GM19324 (cell line): Measurements from ENCODE around the gene RAB31.
"Not testable (repeated sequence)": the region's sequence is repeated elsewhere in the genome, so short reads cannot be mapped to it uniquely, and the experiment has no call there.

Experiments
- ATAC-seq: cut with Tn5 transposase; IDR thresholded peaks from one replicate; pipeline ENCODE4 v1.9.1; 2021; ENCODE audit warnings: mild to moderate bottlenecking, moderate library complexity; ENCODE audit not compliant: unreplicated experiment, low FRiP score

The RAB31 gene

GRCh38 chr18:9854801-9855676, 146.9 kb downstream of the RAB31 start:
- no peak for ATAC-seq

GRCh38 chr18:9855681-9856080, 147.6 kb downstream of the RAB31 start:
- no peak for ATAC-seq

DNA sequence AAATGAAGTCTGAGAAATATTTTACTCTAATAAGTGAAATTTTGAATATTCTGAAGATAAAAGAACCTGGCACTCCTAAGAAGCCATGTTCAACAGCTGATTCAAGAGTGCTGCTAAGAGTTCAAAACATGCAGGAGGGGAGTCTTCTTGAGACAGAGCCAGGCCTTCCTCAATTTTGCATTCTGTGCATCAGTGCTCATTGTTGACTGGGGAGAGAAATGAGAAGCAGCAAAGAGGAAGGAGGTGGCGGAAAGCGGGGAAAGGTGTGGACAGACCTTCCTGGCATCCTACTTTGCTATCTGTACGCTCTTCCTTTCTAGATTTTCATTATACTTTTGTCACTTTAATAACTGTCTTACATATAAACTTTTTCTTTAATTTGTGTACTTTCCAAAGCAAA, 148.0 kb downstream of the RAB31 start:
- no peak for ATAC-seq

DNA sequence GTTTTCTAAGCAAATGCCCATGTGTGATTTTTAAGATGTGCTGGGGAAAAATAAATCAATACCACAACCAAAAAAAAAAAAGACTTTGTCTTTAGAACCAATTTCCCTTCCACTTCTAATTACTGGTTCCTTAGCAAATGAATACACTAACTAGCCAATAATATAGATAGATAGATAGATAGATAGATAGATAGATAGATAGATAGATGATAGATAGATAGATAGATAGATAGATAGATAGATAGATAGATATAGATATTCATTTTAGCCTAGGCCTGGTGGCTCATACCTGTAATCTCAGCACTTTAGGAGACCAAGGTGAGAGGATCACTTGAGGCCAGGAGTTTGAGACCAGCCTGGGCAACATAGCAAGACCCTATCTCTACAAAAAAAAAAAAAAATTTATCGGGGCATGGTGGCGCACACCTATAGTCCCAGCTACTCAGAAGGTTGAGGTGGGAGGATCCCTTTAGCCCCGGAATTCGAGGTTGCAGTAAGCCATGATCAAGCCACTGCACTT, 149.4 kb downstream of the RAB31 start:
- not testable (repeated sequence) for ATAC-seq

DNA sequence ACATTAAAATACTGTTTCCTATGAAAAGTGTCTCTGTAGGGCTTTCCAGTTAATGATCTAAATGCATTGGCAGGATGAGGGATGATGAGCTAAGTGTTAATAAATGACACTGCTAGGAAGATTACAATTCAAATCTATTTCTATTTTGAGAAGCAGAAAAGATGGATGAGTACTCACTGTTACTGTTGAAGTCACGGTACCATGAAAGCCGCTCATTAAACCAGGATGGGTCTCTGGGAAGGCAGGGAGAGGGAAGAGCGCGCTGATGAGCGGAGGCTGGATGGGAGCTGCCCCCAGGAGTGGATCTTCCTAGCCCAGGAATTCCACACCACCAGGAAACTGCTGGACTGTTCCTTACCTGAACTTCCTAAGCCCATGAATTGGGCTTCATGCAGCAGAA, 150.5 kb downstream of the RAB31 start:
- no peak for ATAC-seq

DNA sequence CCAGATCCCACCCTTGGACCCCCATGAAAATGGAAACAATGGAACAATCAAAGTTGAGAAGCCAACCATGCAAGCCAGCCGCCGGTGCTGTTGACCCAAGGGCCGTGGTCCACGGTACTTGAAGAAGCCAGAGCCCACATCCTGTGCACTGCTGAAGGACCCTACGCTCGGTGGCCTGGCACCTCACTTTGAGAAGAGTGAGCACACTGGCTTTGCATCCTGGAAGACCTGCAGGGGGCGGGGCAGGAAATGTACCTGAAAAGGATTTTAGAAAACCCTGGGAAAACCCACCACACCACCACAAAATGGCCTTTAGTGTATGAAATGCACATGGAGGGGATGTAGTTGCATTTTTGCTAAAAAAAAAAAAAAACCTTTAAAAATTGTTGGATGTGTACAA, 151.1 kb downstream of the RAB31 start:
- ATAC-seq: no peak

GRCh38 chr18:9860682-9861081, 152.6 kb downstream of the RAB31 start:
- no peak for ATAC-seq

GRCh38 chr18:9861157-9861556, 153.1 kb downstream of the RAB31 start:
- ATAC-seq: peak; percentile 65

- no peak for ATAC-seq
Observed at GRCh38 chr18:9861933-9862332, 153.8 kb downstream of the RAB31 start.

DNA sequence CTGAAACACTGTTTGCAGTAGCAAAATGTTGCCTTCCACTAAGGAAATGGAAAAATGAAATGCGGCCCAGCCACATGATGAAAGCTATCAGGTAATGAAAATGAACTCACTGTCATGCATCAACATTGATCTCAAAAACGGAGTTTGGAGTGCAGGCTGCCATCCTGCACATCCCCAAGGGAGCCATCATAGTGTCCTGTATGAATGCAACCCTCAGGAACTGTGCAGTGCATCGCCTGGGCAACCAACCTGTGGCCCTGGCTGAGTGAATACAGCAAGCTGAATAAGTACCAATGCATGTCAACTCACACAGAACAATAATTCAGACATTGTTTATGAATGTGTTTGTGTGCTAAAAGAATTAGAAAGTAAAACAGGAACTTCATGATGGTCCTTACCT, 154.6 kb downstream of the RAB31 start:
- ATAC-seq: no peak

GRCh38 chr18:9863282-9863681, 155.2 kb downstream of the RAB31 start:
- ATAC-seq: no peak

DNA sequence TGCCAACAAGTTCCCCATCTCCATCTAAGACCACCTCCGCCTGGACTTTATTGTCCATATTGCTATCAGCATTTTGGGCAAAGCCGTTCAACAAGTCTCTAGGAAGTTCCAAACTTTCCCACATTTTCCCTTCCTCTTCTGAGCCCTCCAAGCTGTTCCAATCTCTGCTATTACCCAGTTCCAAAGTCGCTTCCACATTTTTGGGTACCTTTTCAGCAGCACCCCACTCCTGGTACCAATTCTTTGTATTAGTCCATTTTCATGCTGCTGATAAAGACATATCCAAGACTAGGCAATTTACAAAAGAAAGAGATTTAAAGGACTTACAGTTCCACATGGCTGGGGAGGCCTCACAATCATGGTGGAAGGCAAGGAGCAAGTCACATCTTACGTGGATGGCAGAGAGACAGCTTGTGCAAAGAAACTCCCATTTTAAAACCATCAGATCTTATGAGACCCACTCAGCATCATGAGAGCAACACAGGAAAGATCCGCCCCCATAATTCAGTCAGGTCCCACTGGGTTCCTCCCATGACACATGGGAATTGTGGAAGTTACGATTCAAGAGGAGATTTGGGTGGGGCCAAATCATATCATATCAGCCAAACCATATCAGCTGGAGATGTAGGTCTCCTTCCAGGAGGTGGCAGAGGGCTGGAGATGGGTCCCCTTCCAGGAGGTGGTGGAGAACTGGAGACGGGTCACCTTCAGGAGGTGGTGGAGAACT, 157.8 kb downstream of the RAB31 start:
- ATAC-seq: no peak

GRCh38 chr18:9866627-9867026, 158.5 kb downstream of the RAB31 start:
- no peak for ATAC-seq

DNA sequence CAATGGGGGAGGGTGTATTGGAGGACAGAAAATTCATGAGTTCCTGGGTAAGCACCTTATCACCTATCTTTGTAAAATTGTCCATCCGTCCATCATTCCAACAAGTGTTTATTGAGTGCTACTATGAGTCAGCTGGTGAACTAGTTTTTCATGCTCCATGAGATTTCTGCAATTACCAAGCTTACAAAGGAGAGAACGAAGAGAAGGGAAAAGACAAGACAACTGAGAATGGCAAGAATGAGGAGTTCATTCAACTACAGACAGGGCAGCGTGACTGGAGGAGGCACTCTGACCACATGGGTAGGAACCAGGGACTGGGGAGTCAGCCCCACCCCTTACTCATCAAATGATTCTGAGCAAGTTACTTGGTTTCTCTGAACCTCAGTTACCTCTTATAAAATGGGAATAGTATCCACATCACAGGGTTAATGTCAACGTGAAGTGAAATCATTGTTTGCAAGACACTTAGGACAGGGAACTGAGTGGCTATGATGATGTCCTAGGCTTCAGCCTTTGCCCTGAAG, 159.0 kb downstream of the RAB31 start:
- ATAC-seq: no peak

DNA sequence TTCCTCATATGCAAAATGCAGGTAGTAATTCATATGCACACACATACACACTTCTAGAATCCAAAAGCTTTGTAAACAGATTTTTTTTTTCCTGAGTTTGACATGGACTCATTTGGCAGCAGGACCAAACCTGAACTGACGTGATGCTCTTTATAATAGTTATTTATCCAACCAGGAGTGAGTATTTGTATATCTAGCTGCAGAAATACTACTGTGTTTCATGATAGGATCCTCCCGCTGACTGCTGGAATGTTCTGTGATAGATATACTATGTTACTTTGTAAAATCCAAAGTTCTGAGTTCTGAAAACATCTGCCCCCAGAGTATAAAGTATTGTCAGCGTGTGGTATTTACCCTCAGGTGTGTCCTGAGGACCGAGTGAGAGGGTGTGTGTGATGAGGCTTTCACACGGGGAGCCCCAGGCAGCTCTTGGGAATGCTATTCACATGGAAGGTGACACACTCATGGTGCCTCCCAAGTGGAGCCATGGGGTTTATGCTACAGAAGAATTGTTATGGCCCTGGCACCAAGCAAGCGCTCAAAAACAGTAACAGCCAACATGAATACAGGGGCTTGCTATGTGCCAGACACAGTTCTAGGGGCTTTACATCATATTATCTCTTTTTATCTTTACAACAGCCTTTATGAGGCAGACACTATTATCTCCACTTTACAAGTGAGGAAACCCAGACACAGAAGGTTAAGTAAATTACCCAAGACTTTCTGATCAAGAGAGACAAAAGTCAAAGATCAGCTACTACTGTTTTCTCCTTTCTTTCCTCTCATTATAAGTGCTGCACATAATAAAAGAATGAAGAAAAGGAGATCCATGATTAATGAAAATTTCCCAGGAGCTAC, 161.0 kb downstream of the RAB31 start:
- ATAC-seq: no peak

DNA sequence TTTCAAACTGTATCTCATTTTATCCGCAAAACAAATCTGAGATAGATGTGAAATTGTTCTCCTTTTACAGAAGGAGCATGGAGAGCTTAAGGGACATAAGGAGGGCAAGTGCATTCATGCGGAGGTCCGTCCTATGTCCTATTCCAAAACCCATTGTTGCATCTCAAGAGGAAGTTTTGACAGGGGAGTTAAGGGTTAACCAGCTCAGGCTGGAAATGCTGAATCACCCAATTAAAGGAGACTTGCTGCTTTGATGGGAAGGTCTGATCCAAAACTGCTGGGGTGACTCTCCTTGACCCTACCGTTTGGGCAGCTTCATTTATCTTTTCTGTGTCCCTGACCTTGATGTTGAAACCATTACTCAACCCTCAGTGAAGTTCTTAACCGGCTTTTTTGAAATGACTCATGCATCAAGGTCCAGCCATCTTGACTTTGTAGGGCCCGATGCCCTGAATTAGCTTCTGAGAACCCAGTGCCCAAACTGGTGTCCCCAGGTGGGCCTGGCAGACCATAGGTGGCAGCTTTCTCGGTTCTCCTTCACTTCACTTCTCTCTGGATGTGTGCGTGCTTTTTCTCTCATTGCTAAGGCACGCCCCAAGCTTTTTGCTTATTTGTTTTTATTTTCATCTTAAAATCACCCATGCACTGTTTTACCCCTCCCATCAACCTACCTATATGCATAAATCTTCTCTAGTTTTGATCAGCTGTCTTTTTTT, 161.8 kb downstream of the RAB31 start:
- no peak for ATAC-seq

DNA sequence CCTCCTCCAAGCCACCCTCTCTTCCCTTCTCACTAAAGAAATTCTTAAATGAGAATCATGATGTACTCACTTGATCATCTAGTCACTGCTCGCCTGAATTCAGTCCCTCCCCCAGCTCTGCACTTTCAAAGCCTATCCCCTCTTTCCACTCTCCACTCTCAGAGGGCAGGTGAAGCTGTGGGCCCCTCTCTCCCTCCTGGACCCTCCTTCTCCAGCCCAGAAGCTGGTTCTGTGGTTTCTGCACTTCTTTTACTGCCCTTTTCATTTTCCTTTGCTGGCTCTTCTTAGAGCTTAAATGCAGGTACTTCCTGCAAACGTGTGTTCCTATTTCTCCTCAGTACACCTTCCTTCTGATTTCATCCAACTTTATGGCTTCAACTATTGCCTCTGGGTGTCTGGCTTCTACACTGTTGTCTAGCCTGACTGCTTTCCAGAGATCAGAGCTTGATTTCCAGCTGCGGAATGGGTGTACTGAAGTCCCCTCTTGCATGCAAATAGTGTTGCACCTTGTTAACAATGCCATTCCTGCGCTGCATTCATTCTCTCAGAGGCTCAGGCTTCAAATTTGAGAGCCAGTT, 162.4 kb downstream of the RAB31 start:
- ATAC-seq: no peak

DNA sequence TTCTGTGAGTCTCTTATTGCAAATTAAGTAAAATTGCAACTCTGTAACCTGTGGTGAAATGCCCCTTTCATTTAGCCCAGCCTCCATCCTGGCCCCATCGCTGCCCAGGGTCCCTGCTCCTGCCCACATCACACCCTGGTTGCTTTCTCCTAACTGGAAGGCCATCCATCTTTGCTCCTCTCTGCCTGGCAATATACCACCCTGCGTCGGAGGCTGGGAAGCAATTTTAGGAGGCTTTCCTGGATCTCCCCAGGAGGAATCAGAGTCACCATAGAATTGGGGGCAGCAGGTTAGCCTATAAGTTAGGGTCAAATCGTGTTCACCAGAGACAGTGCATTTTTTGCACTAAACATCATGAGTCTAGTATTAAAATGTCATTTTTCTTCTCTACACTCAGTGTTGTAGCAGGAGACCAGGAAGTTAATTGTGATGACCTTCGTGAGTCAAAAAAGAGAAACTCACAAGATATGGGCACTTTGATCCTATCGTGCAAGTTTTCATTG, 163.2 kb downstream of the RAB31 start:
- ATAC-seq: no peak

- ATAC-seq: no peak
Observed at GRCh38 chr18:9872823-9873222, 164.7 kb downstream of the RAB31 start.
